ENCODE measurements around the gene VEPH1. TPM values are rescaled to one million over a fixed set of nuclear protein-coding genes. Genes with fewer than 3 reads are reported as not detected.

Gene VEPH1
- total and polyA plus RNA-seq, 2 donors (not counting 1 experiment from before 2014, with no cell fraction given) = not detected

DNA sequence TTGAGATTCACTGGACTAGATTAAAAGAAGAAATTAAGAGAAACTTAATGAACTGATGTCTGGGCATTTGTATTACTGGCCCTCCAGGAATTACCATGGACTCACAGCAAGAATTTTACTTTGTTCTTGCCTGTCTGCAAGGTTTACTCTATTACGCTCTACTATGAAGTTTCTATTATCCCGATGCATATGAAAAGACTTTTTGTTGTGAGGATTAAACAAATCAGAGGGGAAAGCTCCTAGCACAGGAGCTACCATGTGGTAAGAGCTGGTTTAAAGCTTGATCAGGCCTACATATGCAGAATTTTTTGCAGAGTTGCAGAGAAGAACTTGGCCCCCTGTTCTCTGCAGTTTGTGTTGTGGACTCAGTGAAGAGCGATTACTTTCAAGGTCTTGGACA, 128.3 kb downstream of the VEPH1 start:
- H3K9me3 Mint-ChIP-seq (ENCODE audit: insufficient read depth) = no peaks in the 10 kb centered on the region

DNA sequence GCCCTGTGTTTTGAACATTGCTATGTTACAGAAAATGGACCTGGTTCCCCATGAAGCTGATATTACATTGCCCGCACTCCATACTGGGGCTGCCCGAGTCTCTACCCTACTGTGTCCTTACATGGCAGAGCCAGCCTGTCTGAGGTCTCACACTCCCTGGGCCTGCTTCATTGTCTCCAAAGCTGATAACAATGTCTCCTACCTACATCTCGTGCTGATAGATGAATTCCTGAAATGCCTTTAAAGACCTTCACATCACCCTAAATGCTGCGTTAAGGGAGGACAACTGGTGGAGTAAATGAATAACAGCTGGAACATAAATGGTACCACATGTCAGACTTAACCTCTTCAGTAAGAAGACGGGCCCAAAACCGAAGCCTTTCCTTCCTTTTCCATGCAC, 129.4 kb downstream of the VEPH1 start:
- H3K36me3 ChIP-seq (replicated peaks in 1 of 2; ENCODE audit: control extremely low read depth in 1 of 2, control insufficient read depth in 1 of 2, extremely low read depth in 1 of 2, insufficient read depth in 2 of 2, low read length in 1 of 2) = no peaks in the 10 kb centered on the region
- Mint-ChIP-seq H3K4me1 (no peaks in the 10 kb centered on the region), H3K4me3 (no peak overlapping the region), H3K27me3 (no peaks in the 10 kb centered on the region), H3K9me3 (ENCODE audit: insufficient read depth) (no peaks in the 10 kb centered on the region), H3K27ac (no peak overlapping the region)
- ChIA-PET CTCF (no interaction called here), POLR2A (no interaction called here)
- no peaks in the 10 kb centered on the region for H3K9me3 ChIP-seq (ENCODE audit: control extremely low read depth in 1 of 3, control insufficient read depth in 2 of 3, insufficient read depth in 1 of 3, low read length in 2 of 3)
- no peak for DNase-seq
- H3K9ac ChIP-seq (ENCODE audit: low read length) = no peak overlapping the region
- no peaks in the 10 kb centered on the region for H4K20me1 ChIP-seq (ENCODE audit: control insufficient read depth, insufficient read depth, low read length, poor library complexity, severe bottlenecking)
- WGBS (ENCODE audit: insufficient coverage) = 90% methylated on average over 4 of the region's 6 CpGs
- no peak overlapping the region for H3K4me2 ChIP-seq (replicated peaks; ENCODE audit: low read depth, low read length, poor library complexity, severe bottlenecking)
- no peak for ATAC-seq (ENCODE audit: low read depth)
- H3K79me2 ChIP-seq (ENCODE audit: control insufficient read depth, insufficient read depth, low read length) = no peaks in the 10 kb centered on the region
- H3K27ac ChIP-seq (ENCODE audit: low read length in 2 of 2) = no peak overlapping the region
- intact Hi-C loops (cut with micrococcal nuclease) = no loop called here
- no peaks in the 10 kb centered on the region for H3K4me1 ChIP-seq (ENCODE audit: control insufficient read depth in 2 of 2, insufficient read depth in 2 of 2, low read length in 2 of 2)
- no peak overlapping the region for H2AFZ ChIP-seq (ENCODE audit: insufficient read depth, low read depth, low read length, poor library complexity, severe bottlenecking)
- no peak overlapping the region for H3K4me3 ChIP-seq (ENCODE audit: control extremely low read depth in 1 of 5, extremely low read depth in 1 of 5, insufficient read depth in 1 of 5, low read depth in 2 of 5, low read length in 4 of 5)
- TF ChIP-seq, protein P1, sequence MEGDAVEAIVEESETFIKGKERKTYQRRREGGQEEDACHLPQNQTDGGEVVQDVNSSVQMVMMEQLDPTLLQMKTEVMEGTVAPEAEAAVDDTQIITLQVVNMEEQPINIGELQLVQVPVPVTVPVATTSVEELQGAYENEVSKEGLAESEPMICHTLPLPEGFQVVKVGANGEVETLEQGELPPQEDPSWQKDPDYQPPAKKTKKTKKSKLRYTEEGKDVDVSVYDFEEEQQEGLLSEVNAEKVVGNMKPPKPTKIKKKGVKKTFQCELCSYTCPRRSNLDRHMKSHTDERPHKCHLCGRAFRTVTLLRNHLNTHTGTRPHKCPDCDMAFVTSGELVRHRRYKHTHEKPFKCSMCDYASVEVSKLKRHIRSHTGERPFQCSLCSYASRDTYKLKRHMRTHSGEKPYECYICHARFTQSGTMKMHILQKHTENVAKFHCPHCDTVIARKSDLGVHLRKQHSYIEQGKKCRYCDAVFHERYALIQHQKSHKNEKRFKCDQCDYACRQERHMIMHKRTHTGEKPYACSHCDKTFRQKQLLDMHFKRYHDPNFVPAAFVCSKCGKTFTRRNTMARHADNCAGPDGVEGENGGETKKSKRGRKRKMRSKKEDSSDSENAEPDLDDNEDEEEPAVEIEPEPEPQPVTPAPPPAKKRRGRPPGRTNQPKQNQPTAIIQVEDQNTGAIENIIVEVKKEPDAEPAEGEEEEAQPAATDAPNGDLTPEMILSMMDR (IDR thresholded peaks at IDR 0.05) = no peak
- no peak for TF ChIP-seq EZH2 (IDR thresholded peaks at IDR 0.05; ENCODE audit: borderline replicate concordance, insufficient read depth, low read depth, low read length, poor library complexity, severe bottlenecking)
- H3K27me3 ChIP-seq (replicated peaks in 1 of 4; ENCODE audit: control extremely low read depth in 1 of 4, control insufficient read depth in 3 of 4, insufficient read depth in 4 of 4, low read length in 3 of 4) = no peaks in the 10 kb centered on the region

More for the DNA sequence above, 128.3 kb downstream of the VEPH1 start:
- Mint-ChIP-seq H3K27me3 (no peaks in the 10 kb centered on the region), H3K4me1 (no peaks in the 10 kb centered on the region), H3K4me3 (no peak overlapping the region), H3K27ac (no peak overlapping the region)
- intact Hi-C loops (cut with micrococcal nuclease) = no loop called here
- Histone ChIP-seq H2AFZ (ENCODE audit: insufficient read depth, low read depth, low read length, poor library complexity, severe bottlenecking) (no peak overlapping the region), H3K36me3 (replicated peaks in 1 of 2; ENCODE audit: control extremely low read depth in 1 of 2, control insufficient read depth in 1 of 2, extremely low read depth in 1 of 2, insufficient read depth in 2 of 2, low read length in 1 of 2) (no peaks in the 10 kb centered on the region), H3K9ac (ENCODE audit: low read length) (no peak overlapping the region), H3K4me3 (ENCODE audit: control extremely low read depth in 1 of 5, extremely low read depth in 1 of 5, insufficient read depth in 1 of 5, low read depth in 2 of 5, low read length in 4 of 5) (no peak overlapping the region), H3K79me2 (ENCODE audit: control insufficient read depth, insufficient read depth, low read length) (no peaks in the 10 kb centered on the region), H3K4me2 (replicated peaks; ENCODE audit: low read depth, low read length, poor library complexity, severe bottlenecking) (no peak overlapping the region), H3K27ac (ENCODE audit: low read length in 2 of 2) (no peak overlapping the region), H3K4me1 (ENCODE audit: control insufficient read depth in 2 of 2, insufficient read depth in 2 of 2, low read length in 2 of 2) (no peaks in the 10 kb centered on the region), H3K27me3 (replicated peaks in 1 of 4; ENCODE audit: control extremely low read depth in 1 of 4, control insufficient read depth in 3 of 4, insufficient read depth in 4 of 4, low read length in 3 of 4) (no peaks in the 10 kb centered on the region), H4K20me1 (ENCODE audit: control insufficient read depth, insufficient read depth, low read length, poor library complexity, severe bottlenecking) (no peaks in the 10 kb centered on the region), H3K9me3 (ENCODE audit: control extremely low read depth in 1 of 3, control insufficient read depth in 2 of 3, insufficient read depth in 1 of 3, low read length in 2 of 3) (no peaks in the 10 kb centered on the region)
- POLR2A ChIA-PET = no interaction called here
- TF ChIP-seq EZH2 (IDR thresholded peaks at IDR 0.05; ENCODE audit: borderline replicate concordance, insufficient read depth, low read depth, low read length, poor library complexity, severe bottlenecking) = no peak
- TF ChIP-seq, protein P1 (IDR thresholded peaks at IDR 0.05) = no peak
- no peak for ATAC-seq (ENCODE audit: low read depth)
- WGBS (ENCODE audit: insufficient coverage) = 100% methylated on average over 1 of the region's 3 CpGs
- no peak for DNase-seq
- CTCF ChIA-PET = no interaction called here

Data from B cell (primary cell).